OCI-LY1 (cell line): ENCODE measurements around the gene MBD3L2B.

Source experiments
- EZH2 ChIP-seq: fragments of 200-600 bp; sonication (generic), shearing (Covaris generic); IDR thresholded peaks from 2 replicates; pipeline ENCODE4 v1.8.0; 2017; ENCODE audit warnings: borderline replicate concordance, mixed run types, mild to moderate bottlenecking, antibody characterized with exemption, low read length, moderate library complexity, mixed read lengths
- TF ChIP-seq, protein P1 (sequence below): fragments of 200-600 bp; sonication (generic), shearing (Covaris generic); IDR thresholded peaks from 2 replicates; pipeline ENCODE4 v1.5.1; 2017; ENCODE audit warnings: mild to moderate bottlenecking, antibody characterized with exemption, low read length, moderate library complexity, mixed read lengths

DNA sequence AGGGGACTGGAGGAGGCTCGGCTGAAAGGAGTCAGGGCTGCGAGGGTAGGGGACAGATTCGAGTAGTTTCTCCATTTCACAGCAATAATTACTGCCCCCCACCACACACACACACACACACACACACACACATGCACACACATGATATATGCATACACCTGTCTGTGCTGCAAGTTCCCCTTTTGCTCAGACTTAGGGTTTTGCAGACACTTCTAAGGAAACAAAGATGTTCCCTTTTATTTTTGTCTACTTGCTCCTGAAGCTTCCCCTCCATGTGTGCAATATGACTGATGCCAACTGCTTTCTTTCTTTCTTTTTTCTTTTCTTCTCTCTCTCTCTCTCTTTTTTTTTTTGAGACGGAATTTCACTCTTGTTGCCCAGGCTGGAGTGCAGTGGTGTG is 13.4 kb downstream of the MBD3L2B start:
- TF ChIP-seq, protein P1, sequence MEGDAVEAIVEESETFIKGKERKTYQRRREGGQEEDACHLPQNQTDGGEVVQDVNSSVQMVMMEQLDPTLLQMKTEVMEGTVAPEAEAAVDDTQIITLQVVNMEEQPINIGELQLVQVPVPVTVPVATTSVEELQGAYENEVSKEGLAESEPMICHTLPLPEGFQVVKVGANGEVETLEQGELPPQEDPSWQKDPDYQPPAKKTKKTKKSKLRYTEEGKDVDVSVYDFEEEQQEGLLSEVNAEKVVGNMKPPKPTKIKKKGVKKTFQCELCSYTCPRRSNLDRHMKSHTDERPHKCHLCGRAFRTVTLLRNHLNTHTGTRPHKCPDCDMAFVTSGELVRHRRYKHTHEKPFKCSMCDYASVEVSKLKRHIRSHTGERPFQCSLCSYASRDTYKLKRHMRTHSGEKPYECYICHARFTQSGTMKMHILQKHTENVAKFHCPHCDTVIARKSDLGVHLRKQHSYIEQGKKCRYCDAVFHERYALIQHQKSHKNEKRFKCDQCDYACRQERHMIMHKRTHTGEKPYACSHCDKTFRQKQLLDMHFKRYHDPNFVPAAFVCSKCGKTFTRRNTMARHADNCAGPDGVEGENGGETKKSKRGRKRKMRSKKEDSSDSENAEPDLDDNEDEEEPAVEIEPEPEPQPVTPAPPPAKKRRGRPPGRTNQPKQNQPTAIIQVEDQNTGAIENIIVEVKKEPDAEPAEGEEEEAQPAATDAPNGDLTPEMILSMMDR: no peak
- no peak for TF ChIP-seq EZH2
